Testis (tissue), 2 donors: ENCODE data around the gene CNKSR2.

Experiments
- CTCF ChIP-seq, 3 experiments: fragments of 450-650 bp in 2 of 3; fragments of 200-600 bp in 1 of 3; sonication (generic) in 1 of 3; IDR thresholded peaks; one replicate each; pipeline ENCODE4 v1.5.1; 2016 to 2019; ENCODE audit warnings: antibody characterized with exemption in 3 of 3, mild to moderate bottlenecking in 2 of 3, moderate library complexity in 1 of 3
- POLR2A ChIP-seq: fragments of 450-650 bp; IDR thresholded peaks from one replicate; pipeline ENCODE4 v1.6.1; 2017; ENCODE audit warnings: antibody characterized with exemption, mild to moderate bottlenecking, moderate library complexity

DNA sequence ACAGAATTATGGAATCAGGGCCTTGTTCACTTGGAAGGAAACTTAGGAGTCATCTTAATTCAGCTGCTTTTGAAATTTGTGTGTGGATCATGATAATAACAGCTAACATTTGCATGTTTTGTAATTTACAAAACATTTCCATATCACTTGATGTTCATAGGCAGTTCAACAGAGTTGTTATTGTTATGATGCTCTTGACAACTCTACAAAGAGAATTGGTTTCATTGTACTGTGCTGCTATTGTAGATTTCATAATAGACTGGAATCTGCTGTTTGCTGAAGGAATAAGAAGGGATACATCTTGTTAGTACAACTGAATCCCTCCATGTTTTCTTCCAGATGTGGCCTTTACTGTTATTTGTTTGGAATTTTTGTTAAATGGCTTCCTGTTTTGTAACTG, 83.5 kb downstream of the CNKSR2 start:
- TF ChIP-seq CTCF (IDR thresholded peaks at IDR 0.05): no peak
- no peak for TF ChIP-seq POLR2A
